ENCODE measurements around the gene TEN1.

DNA sequence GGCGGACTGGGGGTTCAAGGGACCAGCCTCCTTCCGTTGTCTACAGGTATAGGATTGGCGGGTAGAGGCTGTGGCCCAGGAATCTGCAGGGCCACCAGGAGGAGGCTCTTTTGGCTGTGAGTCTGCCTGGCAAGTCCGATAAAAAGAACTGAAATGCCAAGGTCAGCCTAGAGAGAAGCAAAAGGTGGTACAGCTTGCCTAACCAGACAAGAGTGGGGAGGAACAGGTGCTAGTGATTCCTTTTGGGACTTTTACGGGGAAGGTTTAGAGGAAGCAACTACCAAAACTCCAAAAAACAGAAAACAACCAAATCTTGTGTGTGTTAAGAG is 53.7 kb downstream of the TEN1 start:
- TF ChIP-seq, protein P1, sequence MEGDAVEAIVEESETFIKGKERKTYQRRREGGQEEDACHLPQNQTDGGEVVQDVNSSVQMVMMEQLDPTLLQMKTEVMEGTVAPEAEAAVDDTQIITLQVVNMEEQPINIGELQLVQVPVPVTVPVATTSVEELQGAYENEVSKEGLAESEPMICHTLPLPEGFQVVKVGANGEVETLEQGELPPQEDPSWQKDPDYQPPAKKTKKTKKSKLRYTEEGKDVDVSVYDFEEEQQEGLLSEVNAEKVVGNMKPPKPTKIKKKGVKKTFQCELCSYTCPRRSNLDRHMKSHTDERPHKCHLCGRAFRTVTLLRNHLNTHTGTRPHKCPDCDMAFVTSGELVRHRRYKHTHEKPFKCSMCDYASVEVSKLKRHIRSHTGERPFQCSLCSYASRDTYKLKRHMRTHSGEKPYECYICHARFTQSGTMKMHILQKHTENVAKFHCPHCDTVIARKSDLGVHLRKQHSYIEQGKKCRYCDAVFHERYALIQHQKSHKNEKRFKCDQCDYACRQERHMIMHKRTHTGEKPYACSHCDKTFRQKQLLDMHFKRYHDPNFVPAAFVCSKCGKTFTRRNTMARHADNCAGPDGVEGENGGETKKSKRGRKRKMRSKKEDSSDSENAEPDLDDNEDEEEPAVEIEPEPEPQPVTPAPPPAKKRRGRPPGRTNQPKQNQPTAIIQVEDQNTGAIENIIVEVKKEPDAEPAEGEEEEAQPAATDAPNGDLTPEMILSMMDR (IDR thresholded peaks at IDR 0.05; ENCODE audit: low read depth, low read length), result no peak
- no peak for TF ChIP-seq EZH2phosphoT487 (IDR thresholded peaks at IDR 0.05; ENCODE audit: low read depth)
